Stimulated activated CD8-positive, alpha-beta memory T cell treated with anti-CD3 and anti-CD28 coated beads, Interleukin-15, amount 100 ng/mL, for 1 hour (primary cell): ENCODE data around the gene JPT2.
A peak's percentile ranks its signal among the peaks of the same experiment; 100 is the strongest.

Experiments
- DNase-seq: peaks from one replicate; pipeline ENCODE4 v3.0.0-alpha.2; 2020; ENCODE audit warnings: low read depth

Gene JPT2, protein sequence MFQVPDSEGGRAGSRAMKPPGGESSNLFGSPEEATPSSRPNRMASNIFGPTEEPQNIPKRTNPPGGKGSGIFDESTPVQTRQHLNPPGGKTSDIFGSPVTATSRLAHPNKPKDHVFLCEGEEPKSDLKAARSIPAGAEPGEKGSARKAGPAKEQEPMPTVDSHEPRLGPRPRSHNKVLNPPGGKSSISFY

DNA sequence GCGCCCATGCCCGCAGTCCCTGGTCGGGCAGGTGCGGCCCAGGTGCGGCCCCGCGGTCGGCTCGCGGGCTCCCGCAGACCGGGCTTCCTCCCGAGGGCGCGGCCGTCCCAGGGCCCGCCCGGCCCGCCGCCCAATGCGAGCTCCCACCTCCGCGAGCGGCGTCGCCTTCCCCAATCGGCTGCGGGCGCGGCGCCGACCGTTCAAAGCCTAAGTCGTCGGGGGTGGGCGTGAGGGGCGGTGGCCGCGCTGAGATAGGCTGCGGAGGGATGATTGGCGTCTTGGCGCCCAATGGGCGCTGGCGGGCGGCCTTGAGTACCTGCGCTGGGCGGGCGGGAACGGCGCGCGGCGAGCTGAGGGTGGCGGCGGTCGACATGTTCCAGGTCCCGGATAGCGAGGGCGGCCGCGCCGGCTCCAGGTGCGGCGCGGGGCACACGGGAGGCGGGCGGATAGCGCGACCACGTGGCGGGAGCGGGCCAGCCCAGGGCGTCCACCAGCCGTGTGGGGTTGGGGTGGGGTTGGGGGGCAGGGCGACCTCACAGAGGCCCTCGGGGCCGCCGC is at the start of gene JPT2:
TSS of gene JPT2 (plus strand) at position 338 of the 558 bp plus-strand sequence. CDS start at position 372, 34 bp downstream.
- DNase-seq, result peak; percentile 85

GRCh38 chr16:1630450-1631213 is 47.4 kb upstream of the JPT2 start:
- DNase-seq, result no peak

GRCh38 chr16:1631230-1631629 is 46.8 kb upstream of the JPT2 start:
- no peak for DNase-seq

GRCh38 chr16:1631931-1632637 is 46.0 kb upstream of the JPT2 start:
- DNase-seq, result no peak

- no peak for DNase-seq
These were observed 45.5 kb upstream of the JPT2 start for GRCh38 chr16:1632638-1632970.

GRCh38 chr16:1633310-1633709 is 44.8 kb upstream of the JPT2 start:
- no peak for DNase-seq

- DNase-seq, result no peak
These were observed 43.5 kb upstream of the JPT2 start for GRCh38 chr16:1634541-1634940.

GRCh38 chr16:1635070-1635469 is 43.0 kb upstream of the JPT2 start:
- DNase-seq, result no peak

GRCh38 chr16:1637526-1637925 is 40.6 kb upstream of the JPT2 start:
- DNase-seq, result no peak

DNA sequence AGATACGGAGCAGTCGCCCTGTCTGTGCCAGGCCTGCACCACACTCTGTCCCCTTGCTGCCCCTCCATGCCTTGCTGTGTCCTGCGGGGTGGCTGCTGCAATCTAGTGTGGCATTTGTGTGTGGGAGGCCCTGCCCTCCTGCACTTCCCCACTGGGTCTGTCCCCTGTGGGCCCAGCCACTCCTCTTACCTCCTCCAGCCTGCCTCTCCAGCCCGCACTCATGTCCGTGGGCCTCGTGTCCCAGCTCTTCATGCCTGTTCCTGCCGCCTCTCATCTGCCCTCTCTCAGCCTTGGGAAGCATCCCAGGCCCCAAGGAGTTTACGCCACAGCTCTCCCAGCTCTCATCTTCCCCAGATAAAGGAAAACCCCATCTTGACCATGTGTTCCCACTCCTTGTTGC is 39.3 kb upstream of the JPT2 start:
- no peak for DNase-seq

DNA sequence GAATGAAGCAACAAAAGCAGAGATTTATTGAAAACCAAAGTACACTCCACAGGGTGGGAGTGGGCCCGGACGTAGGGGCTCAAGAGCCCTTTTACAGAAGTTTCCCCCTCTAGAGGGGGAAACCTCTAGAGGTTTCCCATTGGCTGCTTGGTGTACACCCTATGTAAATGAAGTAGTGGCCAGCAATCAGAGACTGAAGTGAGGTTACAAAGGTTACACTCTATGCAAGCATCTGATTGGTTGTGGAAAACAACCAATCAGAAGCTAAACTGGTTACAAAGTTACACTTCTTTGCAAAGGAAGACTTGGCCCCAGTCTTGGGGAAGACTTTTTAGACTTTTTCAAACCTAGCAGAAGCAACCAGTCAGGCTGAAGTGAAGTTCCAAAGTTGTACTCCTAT is 38.8 kb upstream of the JPT2 start:
- no peak for DNase-seq

- no peak for DNase-seq
These were observed 38.2 kb upstream of the JPT2 start for GRCh38 chr16:1639860-1640259.

- no peak for DNase-seq
These were observed 37.7 kb upstream of the JPT2 start for GRCh38 chr16:1640261-1640941.

DNA sequence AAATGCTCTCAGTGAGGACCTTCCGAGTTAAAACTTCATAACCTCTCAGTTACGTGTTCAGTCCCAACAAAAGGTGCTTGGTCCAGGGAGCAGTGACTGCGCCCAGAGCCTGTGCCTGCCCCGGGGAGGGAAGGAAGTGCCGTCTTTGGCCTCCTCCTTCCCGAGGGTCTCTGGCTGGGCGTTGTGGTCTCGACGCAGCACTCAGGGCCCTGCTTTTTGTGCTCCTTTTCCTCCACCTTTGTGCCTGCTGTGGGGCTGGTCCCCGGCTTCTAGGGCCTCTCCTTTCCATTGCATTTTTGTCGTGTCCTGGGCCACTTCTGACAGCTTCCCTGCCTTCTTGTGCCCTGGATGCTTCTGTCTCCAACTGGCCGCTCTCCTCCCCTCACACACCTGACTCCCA is 36.8 kb upstream of the JPT2 start:
- no peak for DNase-seq

DNA sequence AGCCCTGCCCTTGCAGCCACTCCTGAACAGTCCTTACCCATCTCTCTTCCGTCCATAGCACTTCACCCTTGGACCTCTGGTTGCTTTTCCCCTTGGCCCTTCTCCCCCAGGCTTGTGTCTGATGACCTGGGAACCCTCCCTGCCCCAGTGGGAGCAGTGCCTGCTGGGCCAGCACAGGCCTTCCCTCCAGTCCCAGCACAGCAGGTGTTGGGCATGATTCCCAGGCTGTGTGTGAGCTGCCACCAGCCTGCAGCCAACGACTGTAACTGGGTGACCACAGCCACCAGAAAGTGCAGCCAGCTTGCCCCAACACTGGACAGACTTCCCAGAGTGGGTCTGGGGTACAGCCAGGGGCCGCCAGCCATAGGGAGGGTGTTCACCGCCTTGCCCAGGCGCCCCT is 35.9 kb upstream of the JPT2 start:
- DNase-seq, result no peak

GRCh38 chr16:1642753-1643152 is 35.3 kb upstream of the JPT2 start:
- no peak for DNase-seq

- no peak for DNase-seq
These were observed 34.6 kb upstream of the JPT2 start for GRCh38 chr16:1643521-1643920.

DNA sequence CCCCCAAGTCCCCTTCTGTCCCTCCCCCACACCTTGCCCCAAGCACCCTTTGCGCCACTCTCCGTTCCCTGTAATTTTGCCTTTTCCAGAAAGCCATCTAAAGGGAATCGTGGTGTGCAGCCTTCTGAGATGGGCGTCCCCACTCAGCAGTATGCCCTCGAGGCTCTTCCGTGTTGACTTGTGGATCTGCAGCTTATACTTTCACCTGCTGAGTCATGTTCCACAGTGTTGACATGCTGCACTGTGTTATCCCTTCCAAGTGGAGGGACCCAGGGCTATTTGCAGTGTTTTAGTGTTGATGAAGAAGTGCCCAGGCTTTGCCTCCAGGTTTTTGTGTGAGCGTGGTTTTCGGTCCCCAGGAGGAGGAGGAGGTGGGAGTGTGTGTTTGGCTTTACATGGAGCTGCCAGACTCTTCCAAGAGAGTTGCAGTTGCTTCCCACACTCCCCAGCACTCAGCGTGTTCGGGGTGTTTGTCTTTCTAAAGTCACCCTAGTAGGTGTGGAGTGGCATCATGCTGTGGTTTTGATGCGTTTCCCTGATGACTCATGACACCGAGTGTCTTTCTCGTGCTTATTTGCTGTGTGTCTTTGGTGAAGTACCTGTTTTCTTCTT is 32.1 kb upstream of the JPT2 start:
- DNase-seq, result no peak

DNA sequence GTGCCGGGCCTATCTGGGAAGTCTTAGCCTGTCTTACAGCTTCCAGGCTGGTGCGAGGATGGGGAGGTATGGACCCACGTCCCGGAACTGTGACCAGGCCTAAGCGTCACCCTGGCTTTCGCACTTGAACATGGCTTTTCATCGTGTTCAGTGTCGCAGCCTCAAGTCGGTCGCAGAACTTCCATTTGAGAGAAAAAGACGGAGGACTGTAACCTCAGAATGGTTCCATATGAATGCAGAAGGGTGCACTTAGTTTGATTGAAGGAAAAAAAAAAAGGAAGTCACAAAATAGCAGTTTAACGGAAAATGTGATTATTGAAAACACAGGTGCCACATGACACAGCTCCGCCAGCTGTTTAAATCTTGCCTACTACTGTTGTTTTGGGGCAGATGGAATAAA is 30.2 kb upstream of the JPT2 start:
- DNase-seq, result no peak

GRCh38 chr16:1650131-1650530 is 27.9 kb upstream of the JPT2 start:
- DNase-seq, result no peak

GRCh38 chr16:1651094-1651973 is 26.7 kb upstream of the JPT2 start:
- no peak for DNase-seq
